Fibroblast of lung (primary cell): ENCODE data around the gene ITGB3. TPM values are rescaled to one million over a fixed set of nuclear protein-coding genes. Genes with fewer than 3 reads are reported as not detected.

Experiments used
- DNase-seq, 2 donors: peaks; one replicate each; pipeline versions ENCODE4 v3.0.0 to v3.0.0-alpha.2; 2010; ENCODE audit warnings: low read depth in 2 of 2
- H2AFZ ChIP-seq: 2 replicates; pipeline ENCODE4 v1.5.1; 2012; ENCODE audit warnings: low read length, control low read depth, inconsistent platforms
- H3K27ac ChIP-seq: 2 replicates; pipeline ENCODE4 v1.5.1; 2011; ENCODE audit warnings: low read length, control low read depth; ENCODE audit not compliant: insufficient read depth
- H3K27me3 ChIP-seq: 2 replicates; pipeline ENCODE4 v1.5.1; 2011; ENCODE audit warnings: mild to moderate bottlenecking, low read length; ENCODE audit not compliant: control insufficient read depth, insufficient read depth
- H3K36me3 ChIP-seq: 2 replicates; pipeline ENCODE4 v1.5.1; 2011; ENCODE audit warnings: low read length; ENCODE audit not compliant: control insufficient read depth, insufficient read depth
- H3K4me1 ChIP-seq: 2 replicates; pipeline ENCODE4 v1.5.1; 2011; ENCODE audit warnings: low read length; ENCODE audit not compliant: control insufficient read depth, insufficient read depth; ENCODE audit errors: extremely low read depth
- H3K4me2 ChIP-seq: 2 replicates; pipeline ENCODE4 v1.5.1; 2011; ENCODE audit warnings: low read length, control low read depth; ENCODE audit not compliant: insufficient read depth; ENCODE audit errors: extremely low read depth
- H3K4me3 ChIP-seq, 4 experiments: fragments of 200-600 bp in 1 of 4; sonication (generic) in 1 of 4; replicated peaks in 1 of 4; 2 replicates each; pipeline ENCODE4 v1.5.1; 2011 to 2016; ENCODE audit warnings: low read length in 4 of 4, low read depth in 3 of 4, mild to moderate bottlenecking in 3 of 4, control low read depth in 2 of 4, inconsistent platforms in 1 of 4, mixed read lengths in 1 of 4; ENCODE audit not compliant: insufficient read depth in 1 of 4; ENCODE audit errors: control extremely low read depth in 1 of 4
- H3K79me2 ChIP-seq: 2 replicates; pipeline ENCODE4 v1.5.1; 2012; ENCODE audit warnings: mild to moderate bottlenecking, low read length, inconsistent platforms; ENCODE audit not compliant: control insufficient read depth, insufficient read depth
- H3K9ac ChIP-seq: 2 replicates; pipeline ENCODE4 v1.5.1; 2011; ENCODE audit warnings: mild to moderate bottlenecking, low read length, control low read depth; ENCODE audit not compliant: insufficient read depth
- H3K9me3 ChIP-seq: 2 replicates; pipeline ENCODE4 v1.5.1; 2012; ENCODE audit warnings: low read depth, low read length; ENCODE audit not compliant: control insufficient read depth, insufficient read depth
- H4K20me1 ChIP-seq: 2 replicates; pipeline ENCODE4 v1.5.1; 2011; ENCODE audit warnings: low read length; ENCODE audit not compliant: control insufficient read depth, insufficient read depth; ENCODE audit errors: extremely low read depth
- CTCF ChIP-seq, 2 donors: IDR thresholded peaks in 1 of 2; conservative IDR thresholded peaks in 1 of 2; 1 replicate in 1 of 2; 2 replicates in 1 of 2; pipeline ENCODE4 v1.5.1; 2011 to 2012; ENCODE audit warnings: low read length in 2 of 2, control low read depth in 1 of 2, inconsistent platforms in 1 of 2, low read depth in 1 of 2, mild to moderate bottlenecking in 1 of 2
- EZH2 ChIP-seq: IDR thresholded peaks from 2 replicates; pipeline ENCODE4 v1.5.1; 2012; ENCODE audit warnings: low read length, control low read depth, mild to moderate bottlenecking; ENCODE audit errors: missing control alignments
- polyA plus RNA-seq, 2 donors: library from polyadenylated mRNA; depleted of rRNA in 1 of 2; stranded (reverse) in 1 of 2; unstranded in 1 of 2; fragments of >200 nt; gene quantifications; 2 replicates each; pipeline ENCODE4 v1.2.1, GENCODE V29; 2011 to 2012; ENCODE audit warnings: missing spikeins in 1 of 2
- total RNA-seq: library from RNA; depleted of rRNA; stranded (reverse); fragments of >200 nt; gene quantifications from 2 replicates; pipeline ENCODE4 v1.2.1, GENCODE V29; 2014

The ITGB3 gene
- total and polyA plus RNA-seq, 2 donors (not counting 1 experiment from before 2014, with no cell fraction given): 22.0 to 23.3 TPM

GRCh38 chr17:47318197-47318918 lies 64.7 kb downstream of the ITGB3 start:
- Histone ChIP-seq H3K4me1 (peaks cover 11% of the 10 kb centered on the region), H3K4me2 (no peak overlapping the region), H3K27me3 (no peaks in the 10 kb centered on the region), H3K4me3 (no peak overlapping the region), H3K9me3 (no peaks in the 10 kb centered on the region), H4K20me1 (no peaks in the 10 kb centered on the region), H3K36me3 (no peaks in the 10 kb centered on the region), H3K9ac (no peak overlapping the region), H2AFZ (no peak overlapping the region), H3K27ac (no peak overlapping the region), H3K79me2 (no peaks in the 10 kb centered on the region)
- no peak for DNase-seq
- TF ChIP-seq EZH2 (no peak), CTCF (conservative IDR thresholded peaks at IDR 0.05 in 1 of 2, IDR thresholded peaks at IDR 0.05 in 1 of 2; ENCODE audit: low read depth in 1 of 2, low read length in 2 of 2) (no peak)

GRCh38 chr17:47320879-47321502 lies 67.4 kb downstream of the ITGB3 start:
- H3K9ac ChIP-seq: no peak overlapping the region
- no peaks in the 10 kb centered on the region for H4K20me1 ChIP-seq
- DNase-seq: no peak
- peaks cover 7% of the 10 kb centered on the region for H3K4me1 ChIP-seq
- H3K36me3 ChIP-seq: no peaks in the 10 kb centered on the region
- no peak overlapping the region for H3K4me2 ChIP-seq
- no peaks in the 10 kb centered on the region for H3K9me3 ChIP-seq
- H3K27me3 ChIP-seq: no peaks in the 10 kb centered on the region
- H3K27ac ChIP-seq: no peak overlapping the region
- TF ChIP-seq EZH2 (no peak), CTCF (conservative IDR thresholded peaks at IDR 0.05 in 1 of 2, IDR thresholded peaks at IDR 0.05 in 1 of 2; ENCODE audit: low read depth in 1 of 2, low read length in 2 of 2) (no peak)
- H3K79me2 ChIP-seq: no peaks in the 10 kb centered on the region
- H3K4me3 ChIP-seq: no peak overlapping the region
- no peak overlapping the region for H2AFZ ChIP-seq

- Histone ChIP-seq H3K36me3 (no peaks in the 10 kb centered on the region), H2AFZ (peak within 1 kb of the TSS; percentile 97), H3K9me3 (no peaks in the 10 kb centered on the region), H3K27ac (peak within 1 kb of the TSS; percentile 82), H3K4me3 (peak within 1 kb of the TSS; percentile 70 to 86 (median 78)), H3K4me1 (no peaks in the 10 kb centered on the region), H3K79me2 (no peaks in the 10 kb centered on the region), H3K9ac (peak within 1 kb of the TSS; percentile 68), H3K4me2 (peak within 1 kb of the TSS; percentile 93), H3K27me3 (no peaks in the 10 kb centered on the region), H4K20me1 (no peaks in the 10 kb centered on the region)
- peak; percentile 76 to 81 for DNase-seq
- TF ChIP-seq CTCF (conservative IDR thresholded peaks at IDR 0.05 in 1 of 2, IDR thresholded peaks at IDR 0.05 in 1 of 2; ENCODE audit: low read depth in 1 of 2, low read length in 2 of 2): no peak
- no peak for TF ChIP-seq EZH2
Observed at GRCh38 chr17:47323382-47324223, 70.0 kb downstream of the ITGB3 start, which contains the start of gene EFCAB13. TSS of gene EFCAB13 (plus strand) at chr17:47323955. CDS start at chr17:47328354, 4,399 bp downstream.
